T follicular helper cell (primary cell): Measurements from ENCODE around the gene TSPAN4.

ENCODE experiments used
- DNase-seq: peaks from one replicate; pipeline ENCODE4 v3.0.0-alpha.2; 2020; ENCODE audit warnings: low read depth
- total RNA-seq, 2 experiments: gene quantifications; one replicate each; lab custom pipeline; 2026; lab: John Stamatoyannopoulos, UW

Gene TSPAN4
- total RNA-seq: 1.1 to 2.3 reads per million in 2 experiments

GRCh38 chr11:842370-843002 is at the start of gene TSPAN4, which contains the start of gene POLR2L:
TSPAN4 (plus strand) TSS chr11:842852; CDS start chr11:850305, 7,453 bp downstream.
POLR2L (minus strand) TSS chr11:842529; CDS start chr11:842508, 21 bp downstream.
- DNase-seq: peak; percentile 79

GRCh38 chr11:792873-793272 is 49.8 kb upstream of the TSPAN4 start:
- DNase-seq: no peak

- DNase-seq: no peak
Measured at GRCh38 chr11:793556-793955, 49.1 kb upstream of the TSPAN4 start.

GRCh38 chr11:794013-794765 is 48.5 kb upstream of the TSPAN4 start:
- DNase-seq: no peak

GRCh38 chr11:794766-795633 is 47.7 kb upstream of the TSPAN4 start:
- DNase-seq: no peak

GRCh38 chr11:795634-796564 is 46.8 kb upstream of the TSPAN4 start:
- peak; percentile 67 for DNase-seq

GRCh38 chr11:796565-797295 is 45.9 kb upstream of the TSPAN4 start:
- no peak for DNase-seq

- peak; percentile 70 for DNase-seq
Measured at GRCh38 chr11:797296-798092, 45.2 kb upstream of the TSPAN4 start.

- peak; percentile 72 for DNase-seq
Measured at GRCh38 chr11:798093-798713, 44.4 kb upstream of the TSPAN4 start, which contains the start of gene SLC25A22. SLC25A22 (minus strand) TSS chr11:798281; CDS start chr11:795006, 3,275 bp downstream.

- no peak for DNase-seq
Measured at GRCh38 chr11:799641-800316, 42.9 kb upstream of the TSPAN4 start.

GRCh38 chr11:800473-800872 is 42.2 kb upstream of the TSPAN4 start:
- no peak for DNase-seq

- no peak for DNase-seq
Measured at GRCh38 chr11:801097-801780, 41.4 kb upstream of the TSPAN4 start.

- no peak for DNase-seq
Measured at GRCh38 chr11:802018-802617, 40.5 kb upstream of the TSPAN4 start.

- DNase-seq: no peak
Measured at GRCh38 chr11:802693-803466, 39.8 kb upstream of the TSPAN4 start.

- DNase-seq: no peak
Measured at GRCh38 chr11:803467-803742, 39.2 kb upstream of the TSPAN4 start.

- DNase-seq: no peak
Measured at GRCh38 chr11:803770-804598, 38.7 kb upstream of the TSPAN4 start.
